Osteoblast (primary cell): Measurements from ENCODE around the gene KATNIP. TPM values are rescaled to one million over a fixed set of nuclear protein-coding genes. Genes with fewer than 3 reads are reported as not detected.

Source experiments
- DNase-seq: peaks from one replicate; pipeline ENCODE4 v3.0.0; 2011; ENCODE audit warnings: low spot score, mixed read lengths; ENCODE audit not compliant: insufficient read length; ENCODE audit errors: missing footprints
- H2AFZ ChIP-seq: 2 replicates; pipeline ENCODE4 v1.6.0; 2011; ENCODE audit warnings: mild to moderate bottlenecking, low read length
- H3K27ac ChIP-seq: 2 replicates; pipeline ENCODE4 v1.5.1; 2011; ENCODE audit warnings: mild to moderate bottlenecking, low read depth, low read length, moderate library complexity
- H3K27me3 ChIP-seq: 2 replicates; pipeline ENCODE4 v1.6.0; 2012; ENCODE audit warnings: mild to moderate bottlenecking, control low read depth, inconsistent platforms, low read length, moderate library complexity; ENCODE audit not compliant: insufficient read depth
- H3K36me3 ChIP-seq: 2 replicates; pipeline ENCODE4 v1.5.1; 2011; ENCODE audit warnings: mild to moderate bottlenecking, low read length, control low read depth, moderate library complexity; ENCODE audit not compliant: insufficient read depth
- H3K4me1 ChIP-seq: 2 replicates; pipeline ENCODE4 v1.5.1; 2011; ENCODE audit warnings: mild to moderate bottlenecking, low read length, control low read depth, moderate library complexity; ENCODE audit not compliant: insufficient read depth
- H3K4me2 ChIP-seq: 2 replicates; pipeline ENCODE4 v1.6.0; 2011; ENCODE audit warnings: mild to moderate bottlenecking, low read length; ENCODE audit not compliant: insufficient read depth
- H3K4me3 ChIP-seq: fragments of 200-600 bp; sonication (generic); 3 replicates; pipeline ENCODE4 v1.5.1; 2012; ENCODE audit warnings: mild to moderate bottlenecking, low read length, inconsistent platforms; ENCODE audit not compliant: insufficient read depth
- H3K79me2 ChIP-seq: 2 replicates; pipeline ENCODE4 v1.6.0; 2012; ENCODE audit warnings: mild to moderate bottlenecking, low read length, control low read depth, inconsistent platforms; ENCODE audit not compliant: insufficient read depth
- H3K9me3 ChIP-seq: 2 replicates; pipeline ENCODE4 v1.5.1; 2011; ENCODE audit warnings: low read depth, low read length, control low read depth
- H4K20me1 ChIP-seq: 2 replicates; pipeline ENCODE4 v1.6.0; 2012; ENCODE audit warnings: mild to moderate bottlenecking, low read length, control low read depth; ENCODE audit not compliant: insufficient read depth
- CTCF ChIP-seq: IDR thresholded peaks from 2 replicates; pipeline ENCODE4 v1.5.1; 2011; ENCODE audit warnings: mild to moderate bottlenecking, low read depth, low read length, moderate library complexity; ENCODE audit errors: extremely low read depth
- total RNA-seq: library from RNA; depleted of rRNA; stranded (reverse); fragments of >200 nt; gene quantifications from 2 replicates; pipeline ENCODE4 v1.2.3, GENCODE V29; 2012

The KATNIP gene
- total RNA-seq, 1 donor, result 30.8 TPM

DNA sequence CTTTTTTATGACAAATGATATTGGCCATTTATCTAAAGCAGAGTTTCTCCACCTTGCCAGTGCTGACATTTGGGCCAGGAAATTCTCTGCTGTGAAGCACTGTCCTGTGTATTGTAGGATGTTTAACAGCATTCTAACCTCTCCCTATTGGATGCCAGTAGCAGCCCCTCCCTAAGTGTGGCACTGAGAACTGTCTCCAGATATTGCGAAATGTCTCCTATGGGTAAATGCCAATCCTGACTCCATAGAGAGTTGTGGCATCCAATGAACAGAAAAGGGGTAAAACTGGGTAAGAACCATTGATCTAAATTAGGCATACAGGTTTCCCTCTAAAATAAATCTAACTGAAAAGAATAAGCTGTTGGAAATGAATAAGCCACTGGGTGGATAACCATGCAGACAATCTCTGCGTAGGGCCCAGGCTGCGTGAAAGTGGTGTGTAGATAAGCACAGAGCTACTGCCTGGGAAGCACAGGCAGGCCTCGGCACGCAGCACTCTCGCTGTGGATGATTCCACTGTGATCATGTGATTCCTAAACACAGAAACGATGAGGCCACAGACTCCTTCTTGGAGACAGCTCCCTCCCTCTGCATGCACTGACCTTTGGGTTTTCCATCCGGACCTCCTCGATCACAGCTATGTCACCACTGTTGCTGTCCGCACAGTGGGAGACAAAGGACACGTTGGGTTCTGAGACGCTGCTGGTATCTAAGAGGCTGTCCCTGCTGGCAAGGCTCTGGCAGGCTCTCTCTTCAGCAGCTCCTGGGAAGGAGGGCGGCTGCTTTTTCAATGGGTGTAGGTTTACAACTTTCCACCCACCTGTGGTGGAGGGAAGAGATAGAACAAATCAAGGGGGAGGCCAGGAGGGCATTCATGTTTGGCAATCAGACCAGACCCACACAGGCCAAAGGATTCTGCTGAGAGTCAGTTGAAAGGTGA is 44.4 kb upstream of the KATNIP start:
- Histone ChIP-seq H3K27me3 (no peaks in the 10 kb centered on the region), H3K4me3 (no peak overlapping the region), H3K79me2 (no peaks in the 10 kb centered on the region), H2AFZ (no peak overlapping the region), H3K4me1 (no peaks in the 10 kb centered on the region), H4K20me1 (no peaks in the 10 kb centered on the region), H3K36me3 (peaks cover 86% of the 10 kb centered on the region), H3K4me2 (no peak overlapping the region), H3K27ac (no peak overlapping the region), H3K9me3 (no peaks in the 10 kb centered on the region)
- peak; percentile 53 for DNase-seq
- TF ChIP-seq CTCF, result no peak

- peaks cover 85% of the 10 kb centered on the region for H3K36me3 ChIP-seq
- TF ChIP-seq CTCF, result no peak
- H3K9me3 ChIP-seq, result no peaks in the 10 kb centered on the region
- DNase-seq, result peak; percentile 39
- no peaks in the 10 kb centered on the region for H3K27me3 ChIP-seq
- no peak overlapping the region for H3K27ac ChIP-seq
- no peaks in the 10 kb centered on the region for H3K4me1 ChIP-seq
- no peak overlapping the region for H2AFZ ChIP-seq
- no peak overlapping the region for H3K4me2 ChIP-seq
- H3K4me3 ChIP-seq, result no peak overlapping the region
- no peaks in the 10 kb centered on the region for H3K79me2 ChIP-seq
- H4K20me1 ChIP-seq, result no peaks in the 10 kb centered on the region
These were observed 43.2 kb upstream of the KATNIP start for GRCh38 chr16:27506771-27507170.

- Histone ChIP-seq H3K27ac (no peak overlapping the region), H3K4me3 (no peak overlapping the region), H3K36me3 (peaks cover 81% of the 10 kb centered on the region), H3K27me3 (no peaks in the 10 kb centered on the region), H3K4me2 (no peak overlapping the region), H3K79me2 (no peaks in the 10 kb centered on the region), H3K4me1 (no peaks in the 10 kb centered on the region), H2AFZ (no peak overlapping the region), H3K9me3 (no peaks in the 10 kb centered on the region), H4K20me1 (peaks cover 3% of the 10 kb centered on the region)
- DNase-seq, result peak; percentile 31
- no peak for TF ChIP-seq CTCF
These were observed 41.5 kb upstream of the KATNIP start for GRCh38 chr16:27508476-27508875.

- peak; percentile 27 for DNase-seq
- Histone ChIP-seq H3K27me3 (no peaks in the 10 kb centered on the region), H3K27ac (no peak overlapping the region), H3K4me1 (no peaks in the 10 kb centered on the region), H3K4me3 (no peak overlapping the region), H2AFZ (no peak overlapping the region), H3K36me3 (peaks cover 54% of the 10 kb centered on the region), H4K20me1 (peaks cover 6% of the 10 kb centered on the region), H3K4me2 (no peak overlapping the region), H3K9me3 (no peaks in the 10 kb centered on the region), H3K79me2 (no peaks in the 10 kb centered on the region)
- TF ChIP-seq CTCF, result no peak
These were observed 38.1 kb upstream of the KATNIP start for GRCh38 chr16:27511657-27512448.
